Heart left ventricle (tissue), 16 donors: ENCODE data around the gene CPNE2. TPM values are rescaled to one million over a fixed set of nuclear protein-coding genes. Genes with fewer than 3 reads are reported as not detected.
A peak's percentile ranks its signal among the peaks of the same experiment; 100 is the strongest.

Source experiments
- ATAC-seq, 4 donors: fragments of 200-7000 bp; cut with Tn5 transposase; one replicate each; pipeline ENCODE4 v1.9.1; 2020 to 2022; ENCODE audit warnings: moderate library complexity in 4 of 4, mild to moderate bottlenecking in 3 of 4, moderate number of reproducible peaks in 1 of 4
- DNase-seq, 5 donors: peaks; one replicate each; pipeline ENCODE4 v3.0.0-alpha.2; 2020
- H3K27ac ChIP-seq, 12 donors: fragments of 200-600 bp; sonication (generic) in 4 of 12; one replicate each; pipeline versions ENCODE4 v1.5.0 to v1.8.0; 2016 to 2022; ENCODE audit warnings: mild to moderate bottlenecking in 2 of 12
- H3K27me3 ChIP-seq, 9 donors: fragments of 200-600 bp; sonication (generic) in 2 of 9; one replicate each; pipeline versions ENCODE4 v1.5.1 to v1.8.0; 2016 to 2022; ENCODE audit warnings: mild to moderate bottlenecking in 3 of 9
- H3K36me3 ChIP-seq, 9 donors: fragments of 200-600 bp; sonication (generic) in 2 of 9; one replicate each; pipeline versions ENCODE4 v1.5.0 to v1.8.0; 2018 to 2022; ENCODE audit warnings: mild to moderate bottlenecking in 2 of 9
- H3K4me1 ChIP-seq, 12 donors: fragments of 200-600 bp; sonication (generic) in 4 of 12; one replicate each; pipeline versions ENCODE4 v1.5.0 to v1.8.0; 2016 to 2022; ENCODE audit warnings: mild to moderate bottlenecking in 3 of 12
- H3K4me3 ChIP-seq, 12 donors: fragments of 200-600 bp; sonication (generic) in 4 of 12; one replicate each; pipeline versions ENCODE4 v1.5.0 to v1.8.0; 2017 to 2022; ENCODE audit warnings: mild to moderate bottlenecking in 9 of 12, moderate library complexity in 4 of 12
- H3K9me3 ChIP-seq, 12 donors: fragments of 200-600 bp; sonication (generic) in 4 of 12; one replicate each; pipeline versions ENCODE4 v1.5.0 to v1.8.0; 2016 to 2022; ENCODE audit warnings: mild to moderate bottlenecking in 1 of 12
- CTCF ChIP-seq, 12 donors: fragments of 200-600 bp; sonication (generic) in 4 of 12; IDR thresholded peaks; one replicate each; pipeline versions ENCODE4 v1.5.0 to v1.8.0; 2018 to 2022; ENCODE audit warnings: antibody characterized with exemption in 12 of 12, mild to moderate bottlenecking in 5 of 12
- POLR2A ChIP-seq, 2 donors: fragments of 450-650 bp; IDR thresholded peaks; one replicate each; pipeline ENCODE4 v1.6.1; 2017; ENCODE audit warnings: antibody characterized with exemption in 2 of 2, mild to moderate bottlenecking in 2 of 2, moderate library complexity in 2 of 2
- WGBS, 4 donors: extraction: QIAGEN DNeasy Blood & Tissue Kit in 2 of 4; methylation state at CpG; one replicate each; pipeline versions ENCODE4 v1.1.5 to v1.1.7; 2013 to 2018; 5-methylcytosine and 5-hydroxymethylcytosine counted together
- intact Hi-C, 10 donors: fragments of 100-400 bp; cut with DNase I; formaldehyde crosslinking; loops; one replicate each; pipeline versions ENCODE4 v1.11.1 to v1.14.2; 2022
- polyA plus RNA-seq, 2 donors: library from polyadenylated mRNA; stranded (reverse); fragments of 200-250 nt; gene quantifications; one replicate each; pipeline ENCODE4 v1.2.3, GENCODE V29; 2013
- total RNA-seq, 9 donors: library from RNA; depleted of rRNA in 2 of 9; stranded (reverse); fragments of >200 nt in 2 of 9; fragmentation: NEBNext Ultra II Directional in 3 of 9; extraction: Animal tissue kit (Norgen Biotek cat#: 25700) in 3 of 9; gene quantifications; one replicate each; pipeline versions ENCODE4 v1.1.0 to v1.2.4, GENCODE V29; 2016 to 2023
- donor health status: ischemic (EF 13 %, LVEDD 7.1; RV severe dilation, severe dysfunction).
- donor health status: healthy with polysubstance abuse.
- donor health status: DM: no; HTN: yes; CAD: no.
- donor health status: DM: no; HTN: no; CAD: no.
- donor health status: ischemic (EF 25% LVEDD 6.9; RV normal size, moderate dysfunction).
- donor health status: ischemic (EF 25% LVEDD 5.7; RV mildly dilated, moderate dysfunction).
- donor health status: healthy.
- donor health status: DM: yes; HTN: yes; CAD: no.
- donor health status: ischemic (EF 35%, LVEDD 5.7; RV mildly dilated, moderate dysfunction).
- donor health status: nonischemic (EF 11% LVEDD 7.7; RV severe dilation, severe dysfunction).
- donor health status: DM: yes; HTN: yes; CAD: no.
- donor health status: PGD.
- donor health status: ischemic (EF 29% LVEDD 5.4; RV normal size, mild dysfunction).
- donor health status: nonischemic (EF 23%, LVEDD 6.1; RV moderate dilation, normal function).

The CPNE2 gene
- total and polyA plus RNA-seq, 11 donors = 7.2 to 23.6 (median 14.0) TPM

- no peak for DNase-seq
- intact Hi-C loops = no loop called here
- H3K4me1 ChIP-seq = peaks cover 0 to 14% (median 0%) of the 10 kb centered on the region in 12 donors
- H3K36me3 ChIP-seq = peaks cover 0 to 52% (median 24%) of the 10 kb centered on the region in 9 donors
- no peak overlapping the region for H3K4me3 ChIP-seq
- H3K27me3 ChIP-seq = no peaks in the 10 kb centered on the region
- TF ChIP-seq POLR2A (IDR thresholded peaks at IDR 0.05) = no peak
- TF ChIP-seq CTCF (IDR thresholded peaks at IDR 0.05) = no peak
- WGBS, 4 donors = 91 to 92% (median 91%) methylated on average over 5 of the region's 5 CpGs
- no peak for ATAC-seq
- H3K27ac ChIP-seq = no peak overlapping the region
- H3K9me3 ChIP-seq = no peaks in the 10 kb centered on the region
Observed at GRCh38 chr16:57127037-57127763, 34.8 kb downstream of the CPNE2 start.

DNA sequence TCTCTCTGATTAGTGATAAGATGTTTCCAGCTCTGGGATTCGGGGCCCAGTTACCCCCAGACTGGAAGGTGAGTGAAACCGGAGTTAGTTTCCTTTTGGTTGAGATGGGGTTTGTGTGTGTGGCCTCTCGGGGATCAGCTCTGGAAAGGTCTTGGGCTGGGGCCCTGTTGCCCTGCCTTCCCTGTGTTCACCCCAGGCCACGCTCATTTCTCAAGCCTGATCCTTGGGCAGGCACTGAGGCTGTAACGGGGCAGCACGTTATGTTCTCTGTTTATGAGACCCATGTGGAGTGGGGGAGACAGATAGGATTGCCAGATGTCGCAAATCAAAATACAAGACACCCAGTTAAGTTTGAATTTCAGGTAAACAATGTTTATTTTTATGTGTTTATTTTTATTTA, 35.5 kb downstream of the CPNE2 start:
- DNase-seq (peak in 1 of 5 donors; percentile 54), ATAC-seq (no peak)
- intact Hi-C loops = no loop called here
- H3K4me3 ChIP-seq = no peak overlapping the region
- no peak for TF ChIP-seq POLR2A (IDR thresholded peaks at IDR 0.05)
- TF ChIP-seq CTCF (IDR thresholded peaks at IDR 0.05) = no peak
- WGBS, 4 donors = 92 to 99% (median 97%) methylated on average over 7 of the region's 7 CpGs
- H3K9me3 ChIP-seq = no peaks in the 10 kb centered on the region
- no peak overlapping the region for H3K27ac ChIP-seq
- H3K27me3 ChIP-seq = no peaks in the 10 kb centered on the region
- H3K36me3 ChIP-seq = peaks cover 0 to 48% (median 18%) of the 10 kb centered on the region in 9 donors
- peaks cover 0 to 13% (median 0%) of the 10 kb centered on the region in 12 donors for H3K4me1 ChIP-seq

- H3K27ac ChIP-seq = peak overlapping the region in 1 of 12 donors; percentile 37
- no peak for ATAC-seq
- intact Hi-C loops = no loop called here
- WGBS, 4 donors = 88 to 95% (median 92%) methylated on average over 11 of the region's 11 CpGs
- H3K4me1 ChIP-seq = peaks cover 0 to 3% (median 0%) of the 10 kb centered on the region in 12 donors
- DNase-seq = no peak
- H3K36me3 ChIP-seq = peaks cover 0 to 39% (median 14%) of the 10 kb centered on the region in 9 donors
- no peak overlapping the region for H3K4me3 ChIP-seq
- no peaks in the 10 kb centered on the region for H3K27me3 ChIP-seq
- TF ChIP-seq POLR2A (IDR thresholded peaks at IDR 0.05) (no peak), CTCF (IDR thresholded peaks at IDR 0.05) (no peak)
- H3K9me3 ChIP-seq = no peaks in the 10 kb centered on the region
Observed at GRCh38 chr16:57128771-57129389, 36.5 kb downstream of the CPNE2 start.

GRCh38 chr16:57130950-57131321, 38.6 kb downstream of the CPNE2 start:
- H3K9me3 ChIP-seq = no peaks in the 10 kb centered on the region
- no peak for TF ChIP-seq CTCF (IDR thresholded peaks at IDR 0.05)
- TF ChIP-seq POLR2A (IDR thresholded peaks at IDR 0.05) = no peak
- 93 to 98% (median 96%) methylated on average over 6 of the region's 6 CpGs for WGBS, 4 donors
- peaks cover 0 to 23% (median 12%) of the 10 kb centered on the region in 9 donors for H3K36me3 ChIP-seq
- H3K4me3 ChIP-seq = no peak overlapping the region
- ATAC-seq (no peak), DNase-seq (no peak)
- peaks cover 0 to 11% (median 0%) of the 10 kb centered on the region in 12 donors for H3K4me1 ChIP-seq
- H3K27ac ChIP-seq = no peak overlapping the region
- intact Hi-C loops = no loop called here
- H3K27me3 ChIP-seq = no peaks in the 10 kb centered on the region
